GM23338 (cell line): ENCODE data around the gene GLP1R. TPM values are rescaled to one million over a fixed set of nuclear protein-coding genes. Genes with fewer than 3 reads are reported as not detected.

Experiments used
- ATAC-seq: fragments of 200-7000 bp; cut with Tn5 transposase; 3 replicates; pipeline ENCODE4 v1.9.1; 2020
- DNase-seq: peaks from one replicate; pipeline ENCODE4 v3.0.0-alpha.2; 2015; ENCODE audit warnings: low spot score
- H2AFZ ChIP-seq: fragments of 200-600 bp; sonication (generic); 2 replicates; pipeline ENCODE4 v1.8.0; 2016; ENCODE audit warnings: antibody characterized with exemption, mild to moderate bottlenecking, moderate library complexity
- H3F3A ChIP-seq: fragments of 200-600 bp; sonication (generic); replicated peaks from 2 replicates; pipeline ENCODE4 v1.8.0; 2017; ENCODE audit warnings: antibody characterized with exemption, mixed run types, low read depth
- H3K27ac ChIP-seq: fragments of 200-600 bp; sonication (generic); 2 replicates; pipeline ENCODE4 v1.6.1; 2016; ENCODE audit warnings: low read depth
- H3K27me3 ChIP-seq: fragments of 200-600 bp; sonication (generic); 2 replicates; pipeline ENCODE4 v1.8.0; 2016; ENCODE audit warnings: mild to moderate bottlenecking, mixed run types, moderate library complexity; ENCODE audit not compliant: insufficient read depth
- H3K36me3 ChIP-seq: fragments of 200-600 bp; sonication (generic); 2 replicates; pipeline ENCODE4 v1.8.0; 2016; ENCODE audit warnings: mild to moderate bottlenecking; ENCODE audit not compliant: insufficient read depth
- H3K4me1 ChIP-seq: fragments of 200-600 bp; sonication (generic); 2 replicates; pipeline ENCODE4 v1.8.0; 2016; ENCODE audit warnings: mild to moderate bottlenecking, moderate library complexity; ENCODE audit not compliant: insufficient read depth
- H3K4me2 ChIP-seq: fragments of 200-600 bp; sonication (generic); 2 replicates; pipeline ENCODE4 v1.7.1; 2017; ENCODE audit warnings: mixed run types
- H3K4me3 ChIP-seq: fragments of 200-600 bp; sonication (generic); 2 replicates; pipeline ENCODE4 v1.6.1; 2016; ENCODE audit warnings: mixed run types
- H3K79me2 ChIP-seq: fragments of 200-600 bp; sonication (generic); replicated peaks from 2 replicates; pipeline ENCODE4 v1.8.0; 2017; ENCODE audit warnings: mild to moderate bottlenecking; ENCODE audit not compliant: insufficient read depth
- H3K9me2 ChIP-seq: fragments of 200-600 bp; sonication (generic); 2 replicates; pipeline ENCODE4 v1.8.0; 2017; ENCODE audit not compliant: insufficient read depth
- H4K20me1 ChIP-seq: fragments of 200-600 bp; sonication (generic); replicated peaks from 2 replicates; pipeline ENCODE4 v1.8.0; 2017; ENCODE audit warnings: mild to moderate bottlenecking; ENCODE audit not compliant: insufficient read depth
- H3K27ac Mint-ChIP-seq: 2 replicates; pipeline ENCODE4 v1.8.0; 2020; ENCODE audit warnings: inconsistent platforms, mild to moderate bottlenecking, moderate library complexity, mixed read lengths
- H3K27me3 Mint-ChIP-seq: 3 replicates; pipeline ENCODE4 v1.8.0; 2022; ENCODE audit warnings: low read depth, mild to moderate bottlenecking, moderate library complexity, mixed read lengths, inconsistent platforms; ENCODE audit not compliant: insufficient read depth, poor library complexity
- H3K36me3 Mint-ChIP-seq: 3 replicates; pipeline ENCODE4 v1.8.0; 2021; ENCODE audit warnings: low read depth, mild to moderate bottlenecking, inconsistent platforms, moderate library complexity, mixed read lengths
- H3K4me1 Mint-ChIP-seq: 3 replicates; pipeline ENCODE4 v1.8.0; 2020; ENCODE audit warnings: mild to moderate bottlenecking, inconsistent platforms, mixed read lengths
- H3K4me3 Mint-ChIP-seq: 3 replicates; pipeline ENCODE4 v1.8.0; 2021; ENCODE audit warnings: moderate library complexity, mild to moderate bottlenecking, inconsistent platforms, mixed read lengths
- H3K9me3 Mint-ChIP-seq: 3 replicates; pipeline ENCODE4 v1.8.0; 2020; ENCODE audit warnings: moderate library complexity, mild to moderate bottlenecking, inconsistent platforms, mixed read lengths
- CREB1 ChIP-seq: fragments of 250-450 bp; sonication (Bioruptor Pico); IDR thresholded peaks from 2 replicates; pipeline ENCODE4 v1.5.0; 2020; ENCODE audit warnings: low read depth, mild to moderate bottlenecking, moderate library complexity
- CTCF ChIP-seq, 2 experiments: fragments of 200-600 bp in 1 of 2; sonication (generic) in 1 of 2; conservative IDR thresholded peaks; 2 replicates each; pipeline versions ENCODE4 v1.5.1 to v1.6.1; 2016 to 2017; ENCODE audit warnings: antibody characterized with exemption in 2 of 2, low read depth in 2 of 2, mild to moderate bottlenecking in 2 of 2, moderate library complexity in 1 of 2
- ETS1 ChIP-seq: IDR thresholded peaks from 2 replicates; pipeline ENCODE4 v1.6.1; 2016; ENCODE audit warnings: antibody characterized with exemption
- EZH2 ChIP-seq: fragments of 200-600 bp; sonication (generic); IDR thresholded peaks from one replicate; pipeline ENCODE4 v1.8.0; 2017; ENCODE audit warnings: antibody characterized with exemption, mild to moderate bottlenecking, low read depth; ENCODE audit not compliant: unreplicated experiment
- EZH2phosphoT487 ChIP-seq: fragments of 200-600 bp; sonication (generic); IDR thresholded peaks from one replicate; pipeline ENCODE4 v1.8.1; 2018; ENCODE audit warnings: antibody characterized with exemption; ENCODE audit not compliant: unreplicated experiment
- JUNB ChIP-seq: IDR thresholded peaks from one replicate; pipeline ENCODE4 v1.6.1; 2016; ENCODE audit warnings: antibody characterized with exemption; ENCODE audit not compliant: unreplicated experiment
- NANOG ChIP-seq: IDR thresholded peaks from 2 replicates; pipeline ENCODE4 v1.6.1; 2016; ENCODE audit warnings: antibody characterized with exemption, borderline replicate concordance
- POLR2AphosphoS5 ChIP-seq: IDR thresholded peaks from 2 replicates; pipeline ENCODE4 v1.6.1; 2016; ENCODE audit warnings: antibody characterized with exemption, low read depth
- ZNF114 ChIP-seq: fragments of 250-450 bp; sonication (Bioruptor Pico); IDR thresholded peaks from 2 replicates; pipeline ENCODE4 v1.5.0; 2020; ENCODE audit warnings: mild to moderate bottlenecking, moderate library complexity
- ZNF462 ChIP-seq: fragments of 250-450 bp; sonication (Bioruptor Pico); IDR thresholded peaks from 2 replicates; pipeline ENCODE4 v1.5.0; 2020; ENCODE audit warnings: mild to moderate bottlenecking, moderate library complexity
- polyA plus RNA-seq: library from polyadenylated mRNA; unstranded; fragments of >200 nt; fragmentation: Nextera tagmentation; extraction: Ambion mirVana; gene quantifications from 2 replicates; pipeline ENCODE4 v1.2.1, GENCODE V29; 2016
- total RNA-seq: library from RNA; depleted of rRNA; stranded (reverse); fragments of >200 nt; shearing (Covaris generic); gene quantifications from 2 replicates; pipeline ENCODE4 v1.2.3, GENCODE V29; 2014

GLP1R gene
- total and polyA plus RNA-seq, 2 experiments from 2014 or later: 0.42 to 3.7 TPM

GRCh38 chr6:39092124-39092523 is 43.5 kb downstream of the GLP1R start:
- no peaks in the 10 kb centered on the region for H3K79me2 ChIP-seq
- H3K36me3 Mint-ChIP-seq: no peaks in the 10 kb centered on the region
- no peak for TF ChIP-seq ETS1
- peak; percentile 53 to 72 for TF ChIP-seq CTCF (conservative IDR thresholded peaks at IDR 0.05; ENCODE audit: low read depth in 2 of 2)
- H3K4me2 ChIP-seq: no peak overlapping the region
- ATAC-seq (peak; percentile 74), DNase-seq (peak; percentile 82)
- peaks cover 54% of the 10 kb centered on the region for H3K4me1 Mint-ChIP-seq
- no peak overlapping the region for H3K4me3 Mint-ChIP-seq
- peaks cover 6% of the 10 kb centered on the region for H3K27me3 Mint-ChIP-seq
- no peaks in the 10 kb centered on the region for H4K20me1 ChIP-seq
- no peak overlapping the region for H3K27ac Mint-ChIP-seq
- H3K9me2 ChIP-seq: no peaks in the 10 kb centered on the region
- no peaks in the 10 kb centered on the region for H3K27me3 ChIP-seq
- peaks cover 10% of the 10 kb centered on the region for H3K4me1 ChIP-seq
- H3K9me3 Mint-ChIP-seq: no peaks in the 10 kb centered on the region
- no peak overlapping the region for H3K27ac ChIP-seq
- H3K4me3 ChIP-seq: no peak overlapping the region
- no peak overlapping the region for H2AFZ ChIP-seq
- H3K36me3 ChIP-seq: no peaks in the 10 kb centered on the region
- H3F3A ChIP-seq: no peaks in the 10 kb centered on the region

- Histone ChIP-seq H3K27ac (no peak overlapping the region), H3K27me3 (no peaks in the 10 kb centered on the region), H4K20me1 (no peaks in the 10 kb centered on the region), H2AFZ (no peak overlapping the region), H3K4me1 (peaks cover 10% of the 10 kb centered on the region), H3K4me2 (no peak overlapping the region), H3K79me2 (no peaks in the 10 kb centered on the region), H3K9me2 (no peaks in the 10 kb centered on the region), H3K36me3 (no peaks in the 10 kb centered on the region), H3F3A (no peaks in the 10 kb centered on the region), H3K4me3 (no peak overlapping the region)
- no peak overlapping the region for H3K27ac Mint-ChIP-seq
- DNase-seq (no peak), ATAC-seq (no peak)
- H3K27me3 Mint-ChIP-seq: peaks cover 3% of the 10 kb centered on the region
- no peaks in the 10 kb centered on the region for H3K9me3 Mint-ChIP-seq
- H3K4me1 Mint-ChIP-seq: peaks cover 43% of the 10 kb centered on the region
- no peak overlapping the region for H3K4me3 Mint-ChIP-seq
- no peaks in the 10 kb centered on the region for H3K36me3 Mint-ChIP-seq
- TF ChIP-seq POLR2AphosphoS5: no peak
- no peak for TF ChIP-seq NANOG
- no peak for TF ChIP-seq JUNB
- no peak for TF ChIP-seq ETS1
- no peak for TF ChIP-seq ZNF114 (CRISPR knock-in tag)
- TF ChIP-seq ZNF462 (CRISPR knock-in tag): no peak
- no peak for TF ChIP-seq EZH2
- no peak for TF ChIP-seq EZH2phosphoT487
- TF ChIP-seq CREB1 (CRISPR knock-in tag): no peak
Measured at GRCh38 chr6:39093149-39093708, 44.6 kb downstream of the GLP1R start.
